Mammary epithelial cell (primary cell): Measurements from ENCODE around the gene FHIT.

Source experiments
- EZH2 ChIP-seq: IDR thresholded peaks from 2 replicates; pipeline ENCODE4 v1.6.1; 2012; ENCODE audit warnings: low read length, inconsistent platforms, borderline replicate concordance
- TF ChIP-seq, protein P1 (sequence below), 2 donors: IDR thresholded peaks in 1 of 2; conservative IDR thresholded peaks in 1 of 2; 2 replicates each; pipeline ENCODE4 v1.5.1; 2011 to 2012; ENCODE audit warnings: inconsistent platforms in 2 of 2, low read length in 2 of 2, mild to moderate bottlenecking in 2 of 2, control low read depth in 1 of 2, low read depth in 1 of 2; ENCODE audit not compliant: insufficient read depth in 1 of 2; ENCODE audit errors: extremely low read depth in 1 of 2

DNA sequence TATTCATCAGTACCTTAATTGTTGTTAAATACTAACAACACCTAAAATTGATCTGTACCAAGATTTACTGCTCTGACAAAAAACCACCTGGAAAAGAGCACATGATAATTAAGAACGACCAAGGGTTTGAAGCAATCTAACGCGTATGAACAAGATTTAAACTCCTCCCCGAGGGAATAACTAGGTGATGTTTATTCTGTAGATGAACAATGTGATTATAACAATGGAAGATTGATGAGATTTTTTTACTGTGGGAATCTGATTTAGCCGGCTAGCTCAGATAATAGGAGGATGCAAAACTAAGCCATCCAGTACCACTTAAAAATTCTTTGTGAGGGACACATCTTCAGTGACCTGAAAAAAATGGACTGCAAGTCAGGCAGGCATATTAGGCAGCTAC lies 222.1 kb downstream of the FHIT start:
- TF ChIP-seq, protein P1, sequence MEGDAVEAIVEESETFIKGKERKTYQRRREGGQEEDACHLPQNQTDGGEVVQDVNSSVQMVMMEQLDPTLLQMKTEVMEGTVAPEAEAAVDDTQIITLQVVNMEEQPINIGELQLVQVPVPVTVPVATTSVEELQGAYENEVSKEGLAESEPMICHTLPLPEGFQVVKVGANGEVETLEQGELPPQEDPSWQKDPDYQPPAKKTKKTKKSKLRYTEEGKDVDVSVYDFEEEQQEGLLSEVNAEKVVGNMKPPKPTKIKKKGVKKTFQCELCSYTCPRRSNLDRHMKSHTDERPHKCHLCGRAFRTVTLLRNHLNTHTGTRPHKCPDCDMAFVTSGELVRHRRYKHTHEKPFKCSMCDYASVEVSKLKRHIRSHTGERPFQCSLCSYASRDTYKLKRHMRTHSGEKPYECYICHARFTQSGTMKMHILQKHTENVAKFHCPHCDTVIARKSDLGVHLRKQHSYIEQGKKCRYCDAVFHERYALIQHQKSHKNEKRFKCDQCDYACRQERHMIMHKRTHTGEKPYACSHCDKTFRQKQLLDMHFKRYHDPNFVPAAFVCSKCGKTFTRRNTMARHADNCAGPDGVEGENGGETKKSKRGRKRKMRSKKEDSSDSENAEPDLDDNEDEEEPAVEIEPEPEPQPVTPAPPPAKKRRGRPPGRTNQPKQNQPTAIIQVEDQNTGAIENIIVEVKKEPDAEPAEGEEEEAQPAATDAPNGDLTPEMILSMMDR (conservative IDR thresholded peaks at IDR 0.05 in 1 of 2, IDR thresholded peaks at IDR 0.05 in 1 of 2; ENCODE audit: extremely low read depth in 1 of 2, insufficient read depth in 1 of 2, low read depth in 1 of 2, low read length in 2 of 2) = no peak
- no peak for TF ChIP-seq EZH2
